ENCODE data around the gene CLDN7.
A peak's percentile ranks its signal among the peaks of the same experiment; 100 is the strongest.

CLDN7 gene, protein sequence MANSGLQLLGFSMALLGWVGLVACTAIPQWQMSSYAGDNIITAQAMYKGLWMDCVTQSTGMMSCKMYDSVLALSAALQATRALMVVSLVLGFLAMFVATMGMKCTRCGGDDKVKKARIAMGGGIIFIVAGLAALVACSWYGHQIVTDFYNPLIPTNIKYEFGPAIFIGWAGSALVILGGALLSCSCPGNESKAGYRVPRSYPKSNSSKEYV

GRCh38 chr17:7262192-7262934, at the start of gene CLDN7:
CLDN7 (minus strand) TSS chr17:7262478; CDS start chr17:7262043, 435 bp downstream.
- no peak for DNase-seq

DNA sequence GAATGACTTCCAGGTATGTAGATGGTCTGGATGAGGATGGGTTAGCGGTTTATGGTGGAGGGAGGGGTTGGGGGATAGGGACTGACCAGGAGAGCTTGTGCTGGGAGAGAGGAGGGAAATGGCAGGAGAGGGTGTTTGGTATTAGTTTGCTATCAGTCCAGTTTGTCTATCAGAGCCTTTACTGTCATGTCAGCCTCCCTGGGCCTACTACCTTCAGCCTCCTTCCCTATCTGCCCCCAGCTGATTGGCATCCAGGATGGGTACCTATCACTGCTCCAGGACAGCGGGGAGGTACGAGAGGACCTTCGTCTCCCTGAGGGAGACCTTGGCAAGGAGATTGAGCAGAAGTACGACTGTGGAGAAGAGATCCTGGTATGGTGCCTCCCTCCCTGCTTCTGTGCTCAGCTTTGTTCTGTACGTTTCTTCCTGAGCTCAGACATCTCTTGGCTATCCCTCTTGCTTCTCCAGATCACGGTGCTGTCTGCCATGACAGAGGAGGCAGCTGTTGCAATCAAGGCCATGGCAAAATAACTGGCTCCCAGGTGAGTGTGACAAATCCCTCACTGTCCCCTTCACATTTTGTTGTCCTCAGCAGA, 48.9 kb upstream of the CLDN7 start:
- no peak for DNase-seq

DNA sequence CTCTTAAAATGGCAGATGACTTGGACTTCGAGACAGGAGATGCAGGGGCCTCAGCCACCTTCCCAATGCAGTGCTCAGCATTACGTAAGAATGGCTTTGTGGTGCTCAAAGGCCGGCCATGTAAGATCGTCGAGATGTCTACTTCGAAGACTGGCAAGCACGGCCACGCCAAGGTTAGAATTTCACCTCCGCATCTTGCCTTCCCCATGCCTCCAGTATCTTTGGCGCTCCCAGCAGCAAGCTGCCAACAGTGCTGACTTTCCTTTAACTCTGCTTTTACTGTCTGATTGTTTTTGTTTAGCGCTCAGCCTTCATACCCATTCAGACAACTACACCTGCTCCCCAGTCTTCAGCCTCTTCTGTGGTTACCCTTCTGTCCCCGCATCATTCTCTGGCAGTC, 47.4 kb upstream of the CLDN7 start:
- no peak for DNase-seq

GRCh38 chr17:7308625-7309433, 46.6 kb upstream of the CLDN7 start:
- peak; percentile 58 to 84 for DNase-seq

- no peak for DNase-seq
These were observed 45.7 kb upstream of the CLDN7 start for GRCh38 chr17:7307686-7308624.

GRCh38 chr17:7306911-7307685, 44.8 kb upstream of the CLDN7 start, which contains the start of gene EIF5A:
EIF5A (plus strand) TSS chr17:7307628; CDS start chr17:7309636, 2,008 bp downstream.
- peak; percentile 100 for DNase-seq

- no peak for DNase-seq
These were observed 41.9 kb upstream of the CLDN7 start for GRCh38 chr17:7304179-7304578.

GRCh38 chr17:7296189-7296861, 34.0 kb upstream of the CLDN7 start:
- peak; percentile 34 to 62 for DNase-seq

DNA sequence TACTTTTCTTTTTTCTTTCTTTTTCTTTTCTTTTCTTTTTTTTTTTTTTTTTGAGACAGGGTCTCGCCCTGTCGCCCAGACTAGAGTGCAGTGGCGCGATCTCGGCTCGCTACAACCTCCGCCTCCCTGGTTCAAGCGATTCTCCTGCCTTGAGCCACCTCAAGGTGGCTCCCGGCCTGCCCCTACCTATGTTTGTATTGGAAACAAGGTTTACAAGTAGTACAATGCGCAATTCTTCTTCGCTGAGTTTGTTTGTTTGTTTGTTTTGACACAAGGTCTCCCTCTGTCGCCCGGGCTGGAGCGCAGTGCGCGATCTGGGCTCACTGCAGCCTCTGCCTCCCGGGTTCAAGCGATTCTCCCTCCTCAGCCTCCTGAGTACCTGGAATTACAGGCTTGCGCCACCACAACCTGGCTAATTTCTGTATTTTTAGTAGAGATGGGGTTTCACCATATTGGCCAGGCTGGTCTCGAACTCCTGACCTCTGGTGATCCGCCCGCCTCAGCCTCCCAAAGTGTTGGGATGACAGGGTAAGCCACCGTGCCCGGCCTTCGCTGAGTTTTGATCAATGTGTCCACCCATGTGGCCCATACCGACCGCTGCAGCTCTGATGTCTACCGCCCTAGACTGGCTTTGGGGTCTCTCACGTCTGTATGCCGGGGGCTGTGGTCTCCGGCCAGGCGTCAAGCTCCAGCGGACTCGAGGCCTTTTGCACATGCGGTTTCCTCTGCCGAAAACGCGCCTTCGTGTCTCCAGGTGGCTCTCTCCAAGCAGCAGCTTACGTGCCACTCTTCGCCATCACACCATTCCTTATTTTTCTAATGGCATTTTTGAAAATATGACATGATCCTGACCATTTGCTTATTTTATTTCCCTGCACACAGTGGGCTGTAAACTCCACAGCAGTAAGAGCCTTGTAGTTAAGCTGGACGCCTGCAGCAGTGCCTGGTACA, 33.2 kb upstream of the CLDN7 start:
- DNase-seq, result no peak

DNA sequence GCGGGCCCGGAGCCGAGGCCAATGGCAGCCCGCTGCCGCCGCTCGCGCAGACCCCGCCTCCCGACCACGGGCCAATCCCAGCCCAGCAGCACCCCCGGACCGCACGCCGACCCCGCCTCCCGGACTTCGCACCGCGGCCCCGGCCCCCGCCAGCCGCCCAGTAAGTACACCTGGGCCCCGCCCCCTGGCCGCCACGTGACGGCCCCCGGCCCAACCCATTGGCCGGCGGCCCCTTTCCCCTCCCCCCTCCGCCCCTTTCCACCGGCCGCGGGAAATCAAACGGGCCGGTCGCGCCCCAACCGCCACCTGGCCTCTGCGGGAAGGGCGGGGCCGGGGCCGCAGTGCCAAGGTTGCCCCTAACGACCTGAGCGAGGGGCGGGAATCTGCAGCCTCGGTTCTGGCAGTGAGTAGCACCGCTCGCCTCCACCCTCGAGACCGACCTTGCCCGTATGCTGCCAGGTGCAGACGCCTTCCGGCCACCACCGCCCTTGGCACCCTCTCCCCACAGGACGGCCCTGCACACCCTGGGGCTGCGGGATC, 32.4 kb upstream of the CLDN7 start, which contains the start of gene YBX2:
Gene YBX2 (minus strand): TSS at position 26 of the 540 bp plus-strand sequence. CDS start 139 bp downstream, outside the sequence.
- DNase-seq, result peak in 1 of 2 experiments; percentile 49

- DNase-seq, result no peak
These were observed 31.7 kb upstream of the CLDN7 start for GRCh38 chr17:7293816-7294613.

GRCh38 chr17:7293159-7293558, 30.9 kb upstream of the CLDN7 start:
- DNase-seq, result no peak

GRCh38 chr17:7292729-7293128, 30.5 kb upstream of the CLDN7 start:
- DNase-seq, result no peak

- DNase-seq, result no peak
These were observed 29.9 kb upstream of the CLDN7 start for GRCh38 chr17:7292194-7292593.

GRCh38 chr17:7290685-7291084, 28.4 kb upstream of the CLDN7 start:
- no peak for DNase-seq

DNA sequence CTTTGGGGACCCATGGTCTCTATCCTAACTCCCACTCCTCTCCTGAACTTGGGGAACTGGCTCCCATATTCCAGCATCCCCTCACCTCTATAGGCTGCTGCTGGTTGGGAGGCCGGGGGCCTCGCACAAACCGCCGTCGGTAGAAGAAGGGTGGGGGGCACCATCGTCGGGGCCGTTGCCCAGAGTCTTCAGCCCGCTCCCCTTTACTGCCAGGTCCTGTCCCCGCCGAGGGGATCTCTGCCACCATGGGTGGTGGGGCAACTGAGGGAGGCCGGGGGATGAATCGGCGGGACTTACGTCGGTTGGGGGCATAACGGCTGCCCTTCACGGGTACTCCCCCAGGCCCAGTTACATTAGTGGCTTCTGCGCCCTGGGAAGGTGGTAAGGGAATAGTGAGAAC, 27.9 kb upstream of the CLDN7 start:
- no peak for DNase-seq

DNA sequence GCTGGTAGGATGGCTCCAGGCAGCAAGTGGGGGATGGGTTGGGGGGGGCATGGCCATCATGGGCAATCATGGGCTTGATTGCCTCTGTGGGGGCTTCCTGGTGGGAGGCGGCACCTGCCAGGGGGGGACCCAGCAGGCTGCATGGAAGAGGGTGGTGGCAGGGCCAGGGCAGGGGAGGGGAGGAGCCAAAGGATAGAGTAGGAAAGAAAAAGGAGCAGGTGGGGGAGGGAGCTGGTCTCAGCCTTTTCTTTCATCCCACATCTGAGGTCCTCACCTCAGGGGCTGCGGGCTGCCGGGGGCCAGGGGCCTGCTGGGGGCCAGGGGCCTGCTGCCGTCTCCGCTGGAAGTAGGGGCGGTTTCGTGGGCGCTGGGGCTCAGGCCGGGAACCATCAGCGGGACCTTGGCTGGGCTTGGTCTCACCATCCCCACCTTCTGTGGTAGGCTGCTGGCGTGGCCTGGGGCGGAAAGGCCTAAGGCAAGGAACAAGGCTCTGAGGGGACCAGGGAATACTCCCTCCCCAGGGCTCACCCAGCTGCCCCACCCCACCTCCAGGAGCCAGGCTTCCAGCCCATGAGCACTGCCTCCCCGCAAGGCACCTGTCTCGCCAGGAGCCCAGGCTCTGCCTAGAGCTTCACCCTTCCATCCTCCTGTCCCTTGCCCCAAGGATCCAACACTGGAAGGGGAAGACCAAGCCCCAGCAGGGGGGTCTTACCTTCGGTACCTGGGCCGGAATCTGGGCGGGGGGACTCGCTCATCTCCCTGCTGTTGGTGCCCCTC, 27.2 kb upstream of the CLDN7 start:
- no peak for DNase-seq
